Hepatocyte (in vitro differentiated cells): Measurements from ENCODE around the gene INTS13. TPM values are rescaled to one million over a fixed set of nuclear protein-coding genes. Genes with fewer than 3 reads are reported as not detected.

Source experiments
- DNase-seq: peaks from one replicate; pipeline ENCODE4 v3.0.0-alpha.2; 2016; ENCODE audit warnings: low spot score
- H2AFZ ChIP-seq: fragments of 200-600 bp; sonication (generic); 2 replicates; pipeline ENCODE4 v1.6.0; 2016; ENCODE audit warnings: antibody characterized with exemption, mild to moderate bottlenecking
- H3K27ac ChIP-seq: fragments of 200-600 bp; sonication (generic); 2 replicates; pipeline ENCODE4 v1.5.1; 2016; ENCODE audit warnings: mild to moderate bottlenecking
- H3K27me3 ChIP-seq: fragments of 200-600 bp; sonication (generic); 2 replicates; pipeline ENCODE4 v1.6.1; 2016
- H3K36me3 ChIP-seq: fragments of 200-600 bp; sonication (generic); replicated peaks from 2 replicates; pipeline ENCODE4 v1.5.1; 2016; ENCODE audit warnings: low read depth; ENCODE audit not compliant: insufficient read depth
- H3K4me1 ChIP-seq: fragments of 200-600 bp; sonication (generic); 2 replicates; pipeline ENCODE4 v1.5.1; 2016; ENCODE audit warnings: mild to moderate bottlenecking, moderate library complexity; ENCODE audit not compliant: insufficient read depth
- H3K4me2 ChIP-seq: fragments of 200-600 bp; sonication (generic); 2 replicates; pipeline ENCODE4 v1.6.0; 2016
- H3K4me3 ChIP-seq: fragments of 200-600 bp; sonication (generic); 2 replicates; pipeline ENCODE4 v1.5.1; 2016; ENCODE audit warnings: mild to moderate bottlenecking
- H3K79me2 ChIP-seq: fragments of 200-600 bp; sonication (generic); 2 replicates; pipeline ENCODE4 v1.6.0; 2017; ENCODE audit warnings: mild to moderate bottlenecking
- H3K9me2 ChIP-seq: fragments of 200-600 bp; sonication (generic); replicated peaks from 2 replicates; pipeline ENCODE4 v1.6.0; 2017; ENCODE audit warnings: mild to moderate bottlenecking; ENCODE audit not compliant: insufficient read depth
- H3K9me3 ChIP-seq: fragments of 200-600 bp; sonication (generic); 2 replicates; pipeline ENCODE4 v1.5.1; 2016; ENCODE audit warnings: low read depth, mild to moderate bottlenecking
- H4K20me1 ChIP-seq: fragments of 200-600 bp; sonication (generic); 2 replicates; pipeline ENCODE4 v1.6.0; 2016; ENCODE audit warnings: mild to moderate bottlenecking; ENCODE audit not compliant: insufficient read depth, poor library complexity, severe bottlenecking
- EZH2 ChIP-seq: fragments of 200-600 bp; sonication (generic); IDR thresholded peaks from 2 replicates; pipeline ENCODE4 v1.6.1; 2016; ENCODE audit warnings: antibody characterized with exemption, mild to moderate bottlenecking, borderline replicate concordance
- EZH2phosphoT487 ChIP-seq: fragments of 200-600 bp; sonication (generic); IDR thresholded peaks from one replicate; pipeline ENCODE4 v1.6.1; 2018; ENCODE audit warnings: antibody characterized with exemption, mild to moderate bottlenecking, low read depth, moderate library complexity; ENCODE audit not compliant: unreplicated experiment, severe bottlenecking
- WGBS: methylation state at CpG from one replicate; pipeline ENCODE4 v1.1.6; 2016; ENCODE audit warnings: low lambda C conversion rate; ENCODE audit errors: missing lambda C conversion rate; 5-methylcytosine and 5-hydroxymethylcytosine counted together
- polyA plus RNA-seq: library from polyadenylated mRNA; unstranded; fragments of >200 nt; fragmentation: Nextera tagmentation; extraction: Ambion mirVana; gene quantifications from 2 replicates; pipeline ENCODE4 v1.2.1, GENCODE V29; 2016
- total RNA-seq: library from RNA; depleted of rRNA; stranded (reverse); fragments of >200 nt; gene quantifications from 2 replicates; pipeline ENCODE4 v1.2.3, GENCODE V29; 2014
- TF ChIP-seq, protein P1 (sequence below): fragments of 200-600 bp; sonication (generic); IDR thresholded peaks from 2 replicates; pipeline ENCODE4 v1.5.1; 2016; ENCODE audit warnings: antibody characterized with exemption, mild to moderate bottlenecking; ENCODE audit not compliant: poor library complexity

INTS13 gene
- total and polyA plus RNA-seq, 2 experiments from 2014 or later, result 13.8 to 40.4 TPM

DNA sequence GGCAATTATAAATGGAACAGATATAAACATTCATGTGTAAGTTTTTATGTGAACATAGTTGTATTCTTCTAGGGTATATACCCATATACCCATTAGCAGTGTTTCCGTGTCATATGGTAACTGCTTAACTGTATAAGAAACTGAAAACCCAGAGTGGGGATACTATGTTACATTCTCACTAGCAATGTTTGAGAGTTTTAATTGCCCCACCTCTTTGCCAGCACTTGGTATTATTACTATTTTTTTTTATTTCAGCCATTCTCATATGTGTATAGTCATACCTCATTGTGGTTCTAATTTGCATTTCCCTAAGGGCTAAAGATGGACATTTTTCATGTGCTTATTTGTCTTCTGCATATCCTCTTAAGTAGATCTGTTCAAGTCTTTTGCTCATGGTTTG is 76.1 kb downstream of the INTS13 start:
- no peak overlapping the region for H3K27ac ChIP-seq
- DNase-seq, result no peak
- H3K9me3 ChIP-seq, result no peaks in the 10 kb centered on the region
- WGBS, result 97% methylated on average over 1 of the region's 1 CpG
- TF ChIP-seq EZH2 (no peak), EZH2phosphoT487 (no peak)
- TF ChIP-seq, protein P1, sequence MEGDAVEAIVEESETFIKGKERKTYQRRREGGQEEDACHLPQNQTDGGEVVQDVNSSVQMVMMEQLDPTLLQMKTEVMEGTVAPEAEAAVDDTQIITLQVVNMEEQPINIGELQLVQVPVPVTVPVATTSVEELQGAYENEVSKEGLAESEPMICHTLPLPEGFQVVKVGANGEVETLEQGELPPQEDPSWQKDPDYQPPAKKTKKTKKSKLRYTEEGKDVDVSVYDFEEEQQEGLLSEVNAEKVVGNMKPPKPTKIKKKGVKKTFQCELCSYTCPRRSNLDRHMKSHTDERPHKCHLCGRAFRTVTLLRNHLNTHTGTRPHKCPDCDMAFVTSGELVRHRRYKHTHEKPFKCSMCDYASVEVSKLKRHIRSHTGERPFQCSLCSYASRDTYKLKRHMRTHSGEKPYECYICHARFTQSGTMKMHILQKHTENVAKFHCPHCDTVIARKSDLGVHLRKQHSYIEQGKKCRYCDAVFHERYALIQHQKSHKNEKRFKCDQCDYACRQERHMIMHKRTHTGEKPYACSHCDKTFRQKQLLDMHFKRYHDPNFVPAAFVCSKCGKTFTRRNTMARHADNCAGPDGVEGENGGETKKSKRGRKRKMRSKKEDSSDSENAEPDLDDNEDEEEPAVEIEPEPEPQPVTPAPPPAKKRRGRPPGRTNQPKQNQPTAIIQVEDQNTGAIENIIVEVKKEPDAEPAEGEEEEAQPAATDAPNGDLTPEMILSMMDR, result no peak
- no peak overlapping the region for H3K4me3 ChIP-seq
- H3K79me2 ChIP-seq, result no peaks in the 10 kb centered on the region
- H4K20me1 ChIP-seq, result no peaks in the 10 kb centered on the region
- H3K4me2 ChIP-seq, result no peak overlapping the region
- peaks cover 9% of the 10 kb centered on the region for H3K4me1 ChIP-seq
- no peaks in the 10 kb centered on the region for H3K36me3 ChIP-seq
- no peaks in the 10 kb centered on the region for H3K9me2 ChIP-seq
- no peaks in the 10 kb centered on the region for H3K27me3 ChIP-seq
- no peak overlapping the region for H2AFZ ChIP-seq

DNA sequence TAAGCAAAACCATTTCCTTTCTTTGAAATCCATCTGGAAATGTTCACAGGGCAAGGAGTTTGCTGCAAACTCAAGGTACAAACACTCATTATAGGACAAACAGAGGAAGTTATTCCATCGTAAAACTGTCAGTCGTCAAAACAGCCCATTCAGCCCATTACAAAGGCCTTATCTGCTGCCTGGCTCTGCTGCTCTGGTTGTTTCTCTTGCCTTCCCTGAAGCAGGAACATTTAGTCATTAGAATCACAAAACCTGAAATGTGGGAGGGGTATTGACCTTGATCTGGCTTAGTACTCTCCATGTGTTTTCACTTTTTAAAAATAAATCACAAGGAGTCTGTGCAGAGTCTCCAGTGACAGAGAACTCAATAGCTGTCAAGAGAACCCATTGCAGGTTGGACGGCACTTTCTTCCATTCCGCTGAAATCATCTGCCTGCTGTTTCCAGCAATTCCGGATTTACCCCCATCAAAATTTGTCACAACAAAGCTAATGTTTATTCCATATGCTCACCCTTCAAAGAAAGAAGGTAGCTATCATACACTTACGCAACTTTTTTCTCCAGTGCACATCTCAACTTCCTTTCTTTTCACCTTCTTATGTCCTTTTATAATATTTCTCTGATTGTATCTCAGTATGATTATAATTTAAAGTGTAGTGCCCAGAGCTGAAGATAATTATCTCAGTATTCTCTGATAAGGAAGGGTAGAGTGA is 80.2 kb downstream of the INTS13 start:
- Histone ChIP-seq H3K4me1 (peaks cover 9% of the 10 kb centered on the region), H3K4me3 (no peak overlapping the region), H3K36me3 (no peaks in the 10 kb centered on the region), H2AFZ (no peak overlapping the region), H3K9me2 (no peaks in the 10 kb centered on the region), H3K27me3 (no peaks in the 10 kb centered on the region), H3K9me3 (no peaks in the 10 kb centered on the region), H3K4me2 (peak overlapping the region; percentile 17), H3K27ac (no peak overlapping the region), H3K79me2 (no peaks in the 10 kb centered on the region), H4K20me1 (no peaks in the 10 kb centered on the region)
- DNase-seq, result no peak
- TF ChIP-seq EZH2phosphoT487, result no peak
- TF ChIP-seq, protein P1, result no peak
- no peak for TF ChIP-seq EZH2
- 38% methylated on average over 6 of the region's 6 CpGs for WGBS

DNA sequence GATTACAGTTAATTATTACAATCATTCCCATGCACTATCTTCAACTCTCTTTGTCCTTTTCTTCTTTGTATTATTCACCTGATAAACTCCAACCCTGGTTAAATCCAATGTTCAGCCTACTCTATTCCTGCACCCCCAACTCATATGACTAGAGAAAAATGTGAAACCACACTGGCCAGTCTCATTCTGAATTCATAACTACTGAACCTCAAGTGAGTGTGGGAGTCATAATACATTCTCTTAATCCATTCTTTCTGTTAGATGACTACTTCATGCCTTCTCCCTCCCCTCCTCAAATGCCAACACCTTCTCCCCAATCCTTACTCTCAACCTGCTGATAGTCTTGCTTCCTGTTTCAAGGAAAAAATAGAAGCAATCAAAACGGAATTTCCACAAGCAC is 82.4 kb downstream of the INTS13 start:
- Histone ChIP-seq H2AFZ (no peak overlapping the region), H3K27ac (no peak overlapping the region), H3K36me3 (no peaks in the 10 kb centered on the region), H3K4me2 (no peak overlapping the region), H4K20me1 (no peaks in the 10 kb centered on the region), H3K9me2 (no peaks in the 10 kb centered on the region), H3K79me2 (no peaks in the 10 kb centered on the region), H3K4me3 (no peak overlapping the region), H3K27me3 (no peaks in the 10 kb centered on the region), H3K4me1 (peaks cover 9% of the 10 kb centered on the region), H3K9me3 (no peaks in the 10 kb centered on the region)
- no peak for DNase-seq
- 62% methylated on average over 1 of the region's 1 CpG for WGBS
- TF ChIP-seq, protein P1, result no peak
- TF ChIP-seq EZH2phosphoT487 (no peak), EZH2 (no peak)

Other genes starting within 250 kb of the INTS13 start
- gene ITPR2, start 104.8 kb downstream of the INTS13 start, total RNA-seq, result 39.6 and 51.4 TPM in 2 replicates
- 22.0 and 36.7 TPM in 2 replicates for gene ITPR2, start 104.8 kb downstream of the INTS13 start, polyA plus RNA-seq
- gene FGFR1OP2, start 489 bp upstream of the INTS13 start, total RNA-seq, result 43.7 and 56.4 TPM in 2 replicates
- 22.3 and 24.1 TPM in 2 replicates for gene FGFR1OP2, start 489 bp upstream of the INTS13 start, polyA plus RNA-seq
- 41.2 and 41.5 TPM in 2 replicates for gene TM7SF3, start 76.4 kb upstream of the INTS13 start, total RNA-seq
- 51.2 and 52.1 TPM in 2 replicates for gene TM7SF3, start 76.4 kb upstream of the INTS13 start, polyA plus RNA-seq
- gene MED21, start 84.6 kb upstream of the INTS13 start, total RNA-seq, result 56.9 and 68.6 TPM in 2 replicates
- 30.6 and 33.4 TPM in 2 replicates for gene MED21, start 84.6 kb upstream of the INTS13 start, polyA plus RNA-seq
- not detected in 2 replicates for gene C12orf71, start 144.6 kb upstream of the INTS13 start, total RNA-seq
- not detected in 2 replicates for gene C12orf71, start 144.6 kb upstream of the INTS13 start, polyA plus RNA-seq